ENCODE data around the gene IGFBP3.

IGFBP3 gene

DNA sequence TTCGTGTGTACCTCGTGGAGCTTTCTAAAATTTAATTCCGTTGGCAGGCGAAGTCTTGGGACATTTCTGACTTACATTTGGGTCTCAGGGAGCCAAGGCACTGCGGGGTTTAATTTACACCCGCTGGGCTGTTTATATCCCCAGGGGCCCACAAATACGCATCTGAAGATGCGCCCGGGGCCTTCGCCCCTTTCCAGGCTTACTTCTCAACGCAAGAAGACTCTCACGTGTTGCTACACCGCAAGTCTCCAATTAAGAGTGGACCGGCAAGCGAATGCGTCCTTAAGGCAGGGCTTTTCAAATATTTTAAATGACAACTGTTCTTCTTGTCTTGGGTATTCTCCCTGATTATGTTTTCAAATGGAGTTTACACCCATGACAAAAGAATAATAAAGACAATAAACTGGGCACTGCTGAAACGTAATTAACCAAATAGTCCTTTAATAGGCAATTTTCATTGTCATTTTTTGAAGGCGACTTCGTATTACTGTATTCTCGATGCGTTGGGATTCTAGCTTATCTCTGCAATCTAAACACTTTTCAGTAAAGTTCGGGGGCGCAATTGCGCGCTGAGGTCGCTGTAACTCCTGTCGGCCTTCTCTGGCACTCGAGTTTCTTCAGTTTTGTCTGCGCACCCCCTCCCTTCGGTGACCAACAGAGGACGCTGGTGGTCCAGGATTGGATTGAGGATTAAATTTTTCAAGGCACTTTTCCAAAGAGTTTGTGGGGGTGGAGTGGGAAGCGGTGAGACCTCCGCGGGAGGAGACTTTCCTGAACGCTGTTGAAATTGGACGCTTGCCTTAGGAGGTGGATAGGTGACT, 837 bp upstream of the IGFBP3 start:
- no peak for DNase-seq

DNA sequence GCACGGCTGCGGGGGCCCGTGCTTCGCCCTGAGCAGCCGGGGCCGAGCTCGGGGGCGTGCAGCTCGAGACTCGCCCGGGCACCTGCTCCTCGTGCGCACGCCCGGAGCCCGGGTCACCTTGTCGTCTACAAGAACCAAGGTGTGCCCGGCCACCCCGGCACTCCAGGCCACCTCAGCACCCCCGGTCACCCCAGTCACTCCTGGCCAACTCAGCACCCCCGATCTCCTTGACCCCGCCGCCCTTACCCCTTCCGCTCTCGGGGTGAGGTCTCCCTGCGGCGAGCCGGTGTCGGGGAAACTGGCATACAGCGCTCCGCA, 268 bp upstream of the IGFBP3 start:
- DNase-seq: no peak

DNA sequence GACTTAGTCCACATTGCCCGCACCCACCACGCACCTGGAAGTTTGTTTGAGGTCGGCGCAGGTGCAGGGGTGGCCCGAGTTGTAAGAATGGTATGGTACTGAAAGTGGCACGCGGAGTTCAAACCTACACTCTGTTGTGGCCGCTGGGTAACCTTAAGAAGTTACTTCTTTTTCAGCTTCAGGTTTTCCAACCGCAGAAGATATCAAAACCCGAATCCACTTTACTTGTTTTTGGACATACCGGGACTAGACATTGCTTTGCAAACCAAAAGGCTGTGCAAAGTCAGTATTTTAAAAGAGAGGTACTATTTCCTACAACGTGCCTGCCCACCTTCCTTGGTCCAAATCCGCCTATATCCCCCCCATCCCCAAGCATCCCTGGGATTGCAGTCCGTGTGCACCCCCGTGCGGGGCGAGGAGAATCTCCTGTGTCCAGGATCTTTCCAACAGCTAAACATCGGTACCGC, 1.0 kb downstream of the IGFBP3 start:
- no peak for DNase-seq

DNA sequence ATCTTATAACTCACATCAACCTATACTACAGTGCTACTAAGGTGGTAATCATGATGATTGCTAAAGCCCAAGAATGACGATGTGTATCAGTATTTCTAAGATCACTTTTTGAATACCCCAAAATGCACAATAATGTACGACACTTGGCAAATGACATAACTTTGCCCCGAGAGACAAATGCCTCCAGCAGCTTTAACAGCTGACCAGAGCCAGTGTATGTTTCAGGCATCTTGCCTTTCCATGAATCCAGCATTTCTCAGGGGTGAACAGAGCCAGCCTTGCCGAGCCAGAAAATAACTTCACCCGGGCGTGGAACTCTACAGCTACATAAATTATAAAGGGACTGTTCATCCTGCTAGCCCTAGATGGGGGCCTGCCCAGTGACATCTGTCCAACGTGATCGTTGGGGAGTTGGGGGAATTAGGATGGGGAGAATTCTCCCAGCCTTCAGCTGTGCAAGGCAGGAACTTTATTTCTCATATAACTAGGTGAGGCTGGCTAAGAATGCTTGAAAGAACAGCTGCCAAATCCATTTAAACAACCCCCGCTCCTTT, 1.8 kb downstream of the IGFBP3 start:
- DNase-seq: no peak

DNA sequence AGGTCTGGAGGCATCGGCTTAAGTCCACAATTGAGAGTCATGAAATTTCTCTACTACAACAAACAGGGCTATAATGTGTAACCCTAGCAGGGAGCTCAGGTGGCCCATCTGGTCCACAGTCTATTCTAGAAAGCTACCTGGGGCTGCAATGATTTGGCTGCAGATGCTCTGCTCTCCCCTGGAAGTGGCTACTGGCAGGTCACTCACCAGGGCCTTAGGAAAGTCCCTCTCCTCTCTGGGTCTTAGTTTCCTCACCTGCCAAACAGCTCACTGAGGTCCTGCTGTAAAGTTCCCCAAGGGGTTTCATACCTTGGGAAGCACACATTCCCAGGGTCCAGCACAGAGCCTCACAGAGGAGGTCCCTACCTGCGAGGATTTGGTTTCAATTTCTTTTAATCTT, 2.5 kb downstream of the IGFBP3 start:
- DNase-seq: no peak

DNA sequence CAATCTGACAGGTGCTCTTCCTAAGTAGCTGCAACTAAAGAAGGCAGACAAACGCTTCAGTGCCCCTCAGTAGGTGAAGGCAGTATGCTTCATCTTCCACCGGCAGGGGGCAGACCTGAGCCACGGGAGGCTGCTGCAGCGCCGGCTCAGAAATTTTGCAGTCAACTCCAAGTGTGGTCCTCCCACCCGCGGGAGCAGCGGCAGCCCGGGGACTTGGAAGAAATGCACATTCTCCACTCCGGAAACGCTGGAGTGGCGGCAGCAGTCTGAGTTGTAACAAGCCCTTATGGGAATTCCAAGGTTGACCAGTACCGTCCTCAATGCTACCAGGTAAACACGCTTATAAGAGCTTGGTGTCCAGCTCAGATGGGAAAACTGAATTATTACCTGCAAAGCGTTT, 3.4 kb downstream of the IGFBP3 start:
- DNase-seq: peak; percentile 44 to 74

DNA sequence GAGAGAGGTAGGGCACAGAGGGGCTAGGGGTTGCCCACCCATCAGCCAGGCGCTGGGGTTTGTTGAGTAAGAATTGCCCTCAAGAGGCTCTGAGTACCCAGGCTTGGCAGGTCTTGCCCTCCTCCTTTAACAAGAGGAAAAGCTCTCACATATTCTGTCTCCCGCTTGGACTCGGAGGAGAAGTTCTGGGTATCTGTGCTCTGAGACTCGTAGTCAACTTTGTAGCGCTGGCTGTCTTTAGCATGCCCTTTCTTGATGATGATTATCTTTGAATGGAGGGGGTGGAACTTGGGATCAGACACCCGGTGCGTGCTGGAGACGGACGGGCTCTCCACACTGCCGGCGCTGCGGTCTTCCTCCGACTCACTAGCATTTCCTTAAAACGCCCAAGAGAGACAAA, 4.0 kb downstream of the IGFBP3 start:
- DNase-seq: no peak

DNA sequence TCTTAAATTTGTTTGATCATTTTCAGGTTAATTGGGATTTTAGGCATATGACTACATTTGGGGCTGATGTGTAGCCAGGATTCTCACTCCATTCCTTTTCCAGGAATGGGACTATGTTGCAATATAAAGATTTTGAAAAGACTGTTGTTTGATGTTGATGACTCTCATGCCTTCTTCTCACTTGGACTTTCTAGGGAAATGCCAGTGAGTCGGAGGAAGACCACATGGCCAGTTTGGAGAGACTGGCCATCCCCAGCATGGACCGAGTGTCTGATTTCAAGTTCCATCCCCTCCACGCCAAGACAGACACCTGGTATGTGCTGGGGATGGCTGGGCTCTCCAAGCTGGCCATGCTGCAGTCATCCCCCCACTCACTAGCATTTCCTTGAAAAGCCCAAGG, 5.5 kb downstream of the IGFBP3 start:
- no peak for DNase-seq

DNA sequence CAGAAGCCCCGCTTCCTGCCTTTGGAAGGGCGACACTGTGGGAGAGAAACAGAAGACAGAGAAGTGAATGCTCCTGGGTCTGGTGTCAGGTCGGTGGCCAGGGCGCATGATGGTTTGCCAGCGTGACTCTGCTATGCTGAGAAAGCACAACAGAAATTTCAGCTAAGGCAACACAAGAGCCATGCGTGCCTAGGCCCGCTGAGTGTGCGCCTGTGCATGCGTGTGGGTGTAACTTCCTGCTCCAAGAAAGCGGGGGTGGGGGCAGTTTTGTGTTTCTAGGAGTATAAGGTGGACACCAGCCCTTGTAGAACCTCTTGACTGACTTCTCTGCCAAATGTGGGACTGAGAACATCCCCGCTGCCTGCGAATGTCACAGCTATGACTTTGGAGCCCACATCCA, 6.2 kb downstream of the IGFBP3 start:
- no peak for DNase-seq

DNA sequence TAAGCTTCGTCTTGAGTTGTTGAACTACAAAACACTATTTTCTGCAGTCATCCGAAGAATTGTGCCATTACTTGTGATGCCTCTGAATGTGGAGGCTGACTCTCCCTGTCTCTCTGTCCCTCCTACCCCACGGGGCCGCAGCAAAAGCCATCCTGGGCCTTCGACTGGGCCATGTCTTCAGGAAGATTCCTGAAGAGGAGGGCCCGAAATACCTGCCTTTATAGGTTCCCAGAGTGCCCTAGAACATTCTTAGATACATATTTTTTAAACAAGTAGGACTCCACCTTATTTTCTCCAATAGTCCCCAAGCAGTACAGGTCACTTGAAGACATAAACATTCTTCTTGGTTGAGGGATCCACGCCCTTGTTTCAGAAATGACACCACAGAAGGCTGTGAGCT, 8.1 kb downstream of the IGFBP3 start:
- DNase-seq: no peak

DNA sequence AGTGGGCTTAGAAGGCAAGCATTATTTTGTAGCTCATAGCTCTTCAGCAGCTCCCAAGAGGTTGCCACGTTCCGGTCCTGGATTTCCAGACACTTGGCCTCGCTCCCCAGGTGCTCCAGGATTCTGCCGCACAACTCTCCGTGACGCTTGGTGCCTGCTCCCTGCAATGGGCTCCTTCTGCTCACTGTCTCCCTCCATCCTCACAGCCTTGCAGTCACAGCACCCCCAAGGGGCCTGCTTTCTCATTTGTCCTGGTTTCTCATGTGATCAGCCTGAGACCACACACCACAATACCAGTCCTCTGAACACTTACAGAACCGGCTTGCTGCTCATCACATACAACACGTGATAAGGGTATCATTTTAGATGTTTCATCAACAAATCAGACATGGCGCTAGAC, 9.8 kb downstream of the IGFBP3 start:
- no peak for DNase-seq

DNA sequence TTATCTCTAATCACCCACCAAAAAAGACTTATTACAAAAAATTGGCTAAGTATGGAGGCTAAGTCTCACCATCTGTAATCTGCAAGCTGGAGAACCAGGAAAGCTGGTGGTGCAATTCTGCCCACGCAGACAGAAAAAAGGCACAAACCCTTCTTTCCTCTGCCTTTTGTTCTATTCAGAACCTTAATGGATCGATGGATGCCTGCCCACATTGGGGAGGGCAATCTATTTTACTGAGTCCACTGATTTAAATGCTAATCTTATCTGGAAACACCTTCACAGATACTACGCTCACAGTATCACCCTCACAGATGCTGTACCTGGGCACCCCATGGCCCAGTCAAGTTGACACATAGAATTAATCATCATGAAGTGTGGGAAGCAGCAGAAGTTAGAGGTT, 10.2 kb downstream of the IGFBP3 start:
- no peak for DNase-seq

DNA sequence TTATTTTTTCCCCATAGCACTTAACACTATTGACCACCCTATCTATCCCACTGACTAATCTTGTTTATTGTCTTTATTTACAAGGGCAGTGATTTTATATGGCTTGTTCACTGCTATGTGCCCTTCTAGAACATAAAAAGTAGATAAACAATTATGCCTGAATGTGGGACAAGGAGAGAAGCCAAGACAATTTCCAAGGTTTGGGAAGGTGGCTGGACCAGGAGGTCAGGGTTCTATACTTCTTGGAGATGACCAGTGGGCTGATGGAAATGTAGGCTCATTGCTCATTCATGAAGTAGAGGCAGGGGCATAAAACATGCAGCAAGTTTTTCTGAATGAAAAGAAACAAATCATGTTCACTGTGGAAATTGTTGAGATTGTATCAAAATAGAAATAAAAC, 11.5 kb downstream of the IGFBP3 start:
- DNase-seq: no peak

DNA sequence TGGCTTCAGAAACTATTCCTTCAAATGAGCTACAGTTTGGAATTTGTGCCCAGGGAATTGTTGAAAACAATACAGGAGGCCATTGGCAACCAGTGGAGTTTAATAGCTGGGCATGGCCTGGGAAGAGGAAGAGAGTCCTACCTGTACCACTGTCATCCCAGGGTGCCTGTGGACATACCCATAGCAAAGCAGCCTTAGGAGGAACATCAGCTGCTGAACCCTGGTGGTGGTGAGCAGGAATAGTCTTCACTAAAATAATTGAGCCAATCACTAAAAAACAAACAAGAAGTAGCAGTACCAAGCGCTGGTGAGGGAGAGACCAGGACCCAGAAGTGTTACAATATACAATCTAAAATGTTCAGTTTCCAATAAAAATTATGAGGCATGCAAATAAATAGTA, 18.3 kb downstream of the IGFBP3 start:
- DNase-seq: no peak

DNA sequence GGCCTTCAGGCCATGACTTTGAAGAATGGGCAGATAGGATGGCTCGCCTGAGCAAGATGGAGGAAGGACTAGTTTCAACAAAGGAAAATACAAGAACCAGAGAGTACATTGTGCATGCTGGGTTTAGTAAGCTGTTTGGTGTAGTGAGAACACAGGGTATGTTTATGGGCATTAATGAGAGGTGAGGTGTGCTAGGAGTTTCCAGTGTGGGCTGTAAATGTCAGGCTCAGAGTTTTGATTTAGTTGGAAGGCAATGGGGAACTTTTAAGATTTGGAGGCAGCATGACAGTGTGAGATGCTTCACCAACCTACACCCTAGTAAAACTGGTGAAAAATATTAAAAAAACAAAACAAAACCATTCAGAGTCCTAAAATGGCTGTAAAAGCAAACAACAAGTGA, 19.5 kb downstream of the IGFBP3 start:
- DNase-seq: no peak

DNA sequence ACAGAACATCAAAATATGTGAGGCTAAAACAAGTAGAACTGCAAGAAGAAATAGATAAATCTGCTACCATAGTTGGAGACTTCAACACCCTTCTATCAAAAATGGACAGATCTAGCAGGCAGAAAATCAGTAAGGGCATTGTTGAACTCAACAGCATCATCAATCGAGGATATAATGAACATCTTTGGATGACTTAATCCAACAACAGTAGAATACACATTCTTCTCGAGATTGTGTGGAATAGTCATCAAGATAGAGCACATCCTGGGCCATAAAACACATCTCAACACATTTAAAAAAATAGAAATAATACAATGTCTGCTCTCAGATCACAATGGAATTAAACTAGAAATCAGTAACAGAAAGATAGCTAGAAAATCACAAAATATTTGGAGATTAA, 22.9 kb downstream of the IGFBP3 start:
- no peak for DNase-seq

DNA sequence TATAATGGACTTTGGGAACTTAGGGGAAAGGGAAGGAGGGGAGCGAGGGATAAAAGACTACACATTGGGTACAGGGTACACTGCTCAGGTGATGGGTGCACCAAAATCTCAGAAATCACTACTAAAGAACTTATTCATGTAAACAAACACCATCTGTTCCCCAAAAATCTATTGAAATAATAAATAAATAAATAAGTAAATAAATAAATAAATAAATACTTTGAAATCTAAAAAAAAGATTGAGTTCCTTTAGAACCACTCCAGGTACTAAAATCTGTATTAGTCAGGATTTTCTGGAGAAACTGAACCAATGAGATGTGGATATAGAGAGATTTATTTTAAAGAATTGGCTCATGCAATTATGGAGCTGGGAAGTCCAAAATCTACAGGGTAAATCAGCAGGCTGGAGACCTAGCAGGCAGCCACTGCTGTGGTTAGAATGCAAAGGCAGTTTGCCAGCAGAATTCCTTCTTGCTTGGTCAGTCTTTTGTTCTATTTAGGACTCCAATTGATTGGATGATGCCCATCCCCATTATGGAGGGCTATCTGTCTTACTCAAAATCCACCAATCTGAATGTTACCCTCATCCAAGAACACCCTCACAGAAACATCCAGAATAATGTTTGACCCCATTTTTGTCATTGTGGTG, 23.9 kb downstream of the IGFBP3 start:
- no peak for DNase-seq

DNA sequence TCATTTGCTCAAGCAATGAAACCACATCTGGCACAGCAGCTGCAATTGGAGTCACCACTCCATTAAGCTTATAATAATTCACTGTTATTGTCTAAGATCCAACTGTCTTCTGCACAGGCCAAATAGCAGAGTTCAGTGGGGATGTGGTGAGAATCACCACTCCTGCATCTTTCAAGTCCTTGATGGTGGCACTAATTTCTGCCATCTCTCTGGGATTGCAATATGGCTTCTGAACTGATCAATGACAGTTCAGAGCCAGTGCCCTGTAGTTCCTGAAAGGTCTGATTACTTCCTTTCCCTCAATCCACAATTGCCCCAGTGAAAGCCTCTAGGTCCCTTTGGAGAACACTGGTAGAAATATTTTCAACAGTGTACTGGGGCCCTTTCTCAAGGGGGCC, 26.4 kb downstream of the IGFBP3 start:
- DNase-seq: no peak

DNA sequence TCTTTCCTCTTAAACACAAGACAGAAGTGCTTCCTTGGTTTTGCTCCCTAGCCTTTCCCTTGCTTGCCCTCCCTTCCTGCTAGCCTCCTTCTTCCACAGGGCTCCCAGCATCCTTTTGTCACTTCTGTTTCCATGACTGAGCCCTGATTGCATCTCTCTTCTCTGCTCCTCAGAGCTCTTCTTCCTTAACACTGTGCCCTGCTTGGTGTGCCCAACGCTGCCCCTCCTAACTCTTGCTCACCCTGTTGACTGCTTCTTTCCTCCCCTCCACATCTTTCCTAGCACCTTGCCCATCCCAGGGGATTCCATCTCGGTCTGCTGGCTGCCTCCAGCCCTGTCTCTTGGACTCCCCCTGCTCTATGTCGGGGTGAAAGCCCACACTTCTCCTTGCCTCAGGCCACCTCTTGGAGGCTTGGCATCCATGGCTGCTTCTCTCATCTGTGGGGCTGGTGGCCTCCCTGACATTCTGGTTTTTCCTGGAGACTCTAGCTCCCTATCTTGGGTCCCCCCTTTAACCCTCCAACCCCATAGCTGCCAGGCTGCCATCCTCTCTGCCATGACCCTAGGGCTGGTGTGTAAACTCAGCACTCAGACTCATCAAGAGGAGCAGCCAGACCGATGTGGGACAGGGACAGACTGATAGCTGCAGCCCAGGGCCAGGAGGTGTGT, 26.9 kb downstream of the IGFBP3 start:
- DNase-seq: no peak

DNA sequence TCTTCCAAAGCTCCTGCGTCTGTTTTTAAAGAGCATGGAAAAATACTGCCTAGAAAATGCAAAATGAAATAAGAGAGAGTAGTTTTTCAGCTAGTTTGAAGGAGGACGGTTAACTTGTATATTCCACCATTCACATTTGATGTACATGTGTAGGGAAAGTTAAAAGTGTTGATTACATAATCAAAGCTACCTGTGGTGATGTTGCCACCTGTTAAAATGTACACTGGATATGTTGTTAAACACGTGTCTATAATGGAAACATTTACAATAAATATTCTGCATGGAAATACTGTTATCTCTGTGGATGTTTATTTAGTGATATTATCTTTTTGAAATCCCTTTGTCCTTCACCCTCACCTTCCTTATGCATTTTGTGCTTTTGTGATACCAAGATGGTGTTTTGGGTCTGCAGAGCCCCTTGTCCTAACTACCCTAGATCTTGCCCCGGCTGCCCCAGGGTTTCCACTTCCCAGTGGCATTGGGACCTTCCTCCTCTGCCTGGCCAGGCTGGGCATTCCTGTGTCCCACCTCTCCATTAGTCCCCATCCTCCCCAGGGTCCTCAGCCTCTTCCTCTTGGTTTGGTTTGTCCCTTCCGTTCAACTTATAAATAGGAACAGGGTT, 27.6 kb downstream of the IGFBP3 start:
- DNase-seq: no peak

DNA sequence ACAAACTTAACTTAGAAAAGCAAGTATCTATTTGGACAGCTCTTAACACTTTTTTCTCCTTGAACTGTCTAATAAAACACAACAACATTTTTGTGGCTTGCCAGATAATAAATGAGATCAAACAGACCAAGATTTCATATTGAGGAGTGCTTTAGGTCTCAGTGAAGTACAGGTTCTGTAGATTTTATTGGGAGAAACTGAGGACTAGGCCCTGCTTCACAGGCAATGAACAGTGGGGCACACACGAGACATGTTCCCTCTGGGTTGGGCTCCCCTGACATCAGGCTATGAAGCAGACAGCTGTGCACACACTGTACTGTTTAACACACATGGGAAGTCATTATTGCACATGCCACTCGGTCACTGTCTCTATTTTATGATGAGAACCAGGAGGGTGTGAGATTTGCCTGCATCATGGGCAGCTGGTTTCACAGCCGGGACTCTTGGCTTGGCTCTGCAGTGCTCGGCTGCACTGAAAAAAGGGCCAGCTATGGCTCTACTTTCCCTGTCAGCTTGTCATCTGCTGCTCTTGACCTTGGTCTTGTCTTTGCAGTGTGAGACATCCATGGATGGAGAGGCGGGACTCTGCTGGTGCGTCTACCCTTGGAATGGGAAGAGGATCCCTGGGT, 28.6 kb downstream of the IGFBP3 start:
- DNase-seq: no peak

DNA sequence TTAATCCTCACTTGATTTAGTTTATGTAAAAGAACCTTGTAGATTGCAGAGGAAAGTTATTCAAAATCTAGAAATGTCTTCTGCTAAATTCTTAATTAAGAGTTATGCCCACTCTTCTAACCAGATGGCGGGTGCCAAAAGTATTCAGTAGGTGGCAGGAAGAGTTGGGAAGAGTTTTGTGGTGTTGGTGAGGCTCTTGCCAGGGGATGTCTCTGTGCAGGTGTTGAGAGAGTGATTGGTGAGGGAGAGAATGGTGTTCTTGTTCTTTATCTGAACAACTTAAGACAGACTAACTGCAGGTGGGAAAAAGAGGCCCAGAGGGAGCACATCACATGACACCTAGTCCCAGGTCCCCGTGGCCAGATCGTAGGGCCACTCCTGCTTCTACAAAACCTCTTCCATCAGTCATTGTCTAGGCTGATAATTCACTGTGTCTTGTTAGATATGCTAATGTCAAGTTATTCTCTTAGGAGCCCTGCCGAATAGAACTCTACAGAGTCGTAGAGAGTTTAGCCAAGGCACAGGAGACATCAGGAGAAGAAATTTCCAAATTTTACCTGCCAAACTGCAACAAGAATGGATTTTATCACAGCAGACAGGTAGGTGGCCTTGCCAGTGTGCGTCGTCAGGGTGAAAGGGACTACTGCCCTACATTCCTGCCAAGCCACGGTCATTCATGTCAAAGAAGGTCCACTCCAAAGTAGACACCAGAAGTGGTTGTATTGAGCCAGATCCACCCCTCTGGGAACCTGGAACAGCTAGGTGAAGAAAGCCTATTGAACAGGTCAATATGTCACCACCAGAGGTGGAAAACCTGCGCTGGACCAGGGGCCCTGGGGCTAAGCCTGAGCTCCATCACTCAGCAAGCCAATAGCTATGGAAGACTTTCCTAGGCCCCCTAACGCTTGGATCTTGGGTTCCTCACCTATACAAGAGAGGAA, 29.3 kb downstream of the IGFBP3 start:
- no peak for DNase-seq
